ENCODE data around the gene TANGO6. TPM values are rescaled to one million over a fixed set of nuclear protein-coding genes. Genes with fewer than 3 reads are reported as not detected.

TANGO6 gene
- total RNA-seq, 2 donors from 2014 or later: 24.1 to 36.3 TPM

GRCh38 chr16:68887107-68887506, 43.8 kb downstream of the TANGO6 start:
- no peak overlapping the region for H3K4me3 Mint-ChIP-seq
- peaks cover 39% of the 10 kb centered on the region for H3K36me3 Mint-ChIP-seq (ENCODE audit: low read depth)
- H3K4me1 Mint-ChIP-seq: no peaks in the 10 kb centered on the region
- no peaks in the 10 kb centered on the region for H3K27me3 Mint-ChIP-seq
- no peak for ATAC-seq (replicated peaks)
- H3K9me3 Mint-ChIP-seq: no peaks in the 10 kb centered on the region
- no peak overlapping the region for H3K27ac Mint-ChIP-seq

DNA sequence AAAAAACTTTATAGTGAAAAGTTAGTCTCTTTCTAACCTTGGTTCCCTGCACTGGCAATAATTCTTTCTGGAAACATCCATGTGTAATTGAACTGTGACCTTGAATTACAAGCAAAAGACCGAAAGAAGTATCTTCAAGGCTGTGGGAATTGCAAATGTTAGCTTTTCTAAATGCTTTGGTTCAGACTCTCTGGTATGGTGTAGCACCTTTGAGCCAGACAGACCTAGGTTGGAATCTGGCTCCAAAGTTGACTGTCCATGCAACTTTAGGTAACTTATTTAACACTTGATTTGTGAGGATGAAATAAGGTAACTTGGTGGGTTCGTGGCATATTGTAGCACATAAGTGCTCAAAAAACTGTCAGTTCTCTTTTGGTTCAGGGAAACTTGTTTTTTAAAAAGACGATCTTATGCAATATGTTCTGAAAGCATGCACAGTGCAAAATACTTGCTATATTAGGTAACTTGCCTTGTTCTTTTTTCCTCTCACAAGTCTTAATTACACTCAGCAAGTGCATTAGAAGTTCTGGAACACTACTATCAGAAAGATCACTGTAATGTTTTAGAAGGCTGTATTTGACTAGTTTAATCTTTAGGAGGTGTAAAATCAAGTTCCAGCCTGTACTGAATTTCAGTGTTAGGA, 46.3 kb downstream of the TANGO6 start:
- no peaks in the 10 kb centered on the region for H3K27me3 Mint-ChIP-seq
- H3K4me1 Mint-ChIP-seq: no peaks in the 10 kb centered on the region
- ATAC-seq (replicated peaks): no peak
- H3K27ac Mint-ChIP-seq: no peak overlapping the region
- peaks cover 27% of the 10 kb centered on the region for H3K36me3 Mint-ChIP-seq (ENCODE audit: low read depth)
- no peak overlapping the region for H3K4me3 Mint-ChIP-seq
- no peaks in the 10 kb centered on the region for H3K9me3 Mint-ChIP-seq

DNA sequence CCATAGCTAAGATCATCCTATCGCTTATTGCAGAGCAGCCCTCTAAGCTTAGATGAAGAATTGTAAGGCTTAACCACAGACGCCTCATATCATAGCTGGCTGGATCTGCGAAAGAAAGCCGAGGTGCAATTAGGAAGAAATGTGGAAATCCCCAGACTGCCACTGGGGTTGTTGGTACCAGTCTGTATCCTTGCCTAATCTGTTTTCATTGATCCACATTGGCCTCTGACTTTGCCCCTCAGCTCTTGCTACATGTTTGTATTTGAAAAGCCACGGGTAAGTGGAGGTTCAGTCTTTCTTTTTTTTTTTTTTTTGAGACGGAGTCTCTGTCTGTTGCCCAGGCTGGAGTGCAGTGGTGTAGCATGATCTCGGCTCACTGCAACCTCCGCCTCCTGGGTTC, 48.9 kb downstream of the TANGO6 start:
- H3K36me3 Mint-ChIP-seq (ENCODE audit: low read depth): peaks cover 20% of the 10 kb centered on the region
- no peak for ATAC-seq (replicated peaks)

DNA sequence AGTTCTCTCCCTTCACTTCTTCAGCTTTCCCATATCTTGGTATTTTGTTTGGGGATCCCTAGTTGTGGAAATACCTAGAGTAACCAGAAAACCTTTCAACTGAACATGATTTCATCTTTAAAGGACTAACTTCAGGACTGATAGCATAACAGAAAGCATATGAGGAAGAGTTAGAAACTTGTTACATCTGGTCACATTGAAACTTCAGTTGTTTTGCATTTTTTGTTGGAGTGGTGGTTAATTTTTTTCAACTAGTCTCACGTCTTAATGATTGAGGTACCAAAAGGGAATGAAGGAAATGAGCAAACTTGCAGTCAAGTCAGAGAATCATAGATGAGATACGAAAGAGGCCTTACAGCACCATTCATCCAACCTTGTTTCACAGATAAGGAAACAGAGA, 49.6 kb downstream of the TANGO6 start:
- Mint-ChIP-seq H3K36me3 (ENCODE audit: low read depth) (peaks cover 22% of the 10 kb centered on the region), H3K4me3 (no peak overlapping the region), H3K27me3 (no peaks in the 10 kb centered on the region), H3K9me3 (no peaks in the 10 kb centered on the region), H3K4me1 (no peaks in the 10 kb centered on the region), H3K27ac (no peak overlapping the region)
- ATAC-seq (replicated peaks): no peak

More for the DNA sequence above, 48.9 kb downstream of the TANGO6 start:
- Mint-ChIP-seq H3K27ac (peak overlapping the region; percentile 20), H3K27me3 (no peaks in the 10 kb centered on the region), H3K4me1 (no peaks in the 10 kb centered on the region), H3K9me3 (no peaks in the 10 kb centered on the region), H3K4me3 (no peak overlapping the region)

- ATAC-seq (replicated peaks): no peak
- H3K36me3 Mint-ChIP-seq (ENCODE audit: low read depth): peaks cover 23% of the 10 kb centered on the region
- H3K4me3 Mint-ChIP-seq: no peak overlapping the region
- no peak overlapping the region for H3K27ac Mint-ChIP-seq
- H3K4me1 Mint-ChIP-seq: no peaks in the 10 kb centered on the region
- no peaks in the 10 kb centered on the region for H3K27me3 Mint-ChIP-seq
- no peaks in the 10 kb centered on the region for H3K9me3 Mint-ChIP-seq
Observed at GRCh38 chr16:68893710-68894705, 50.7 kb downstream of the TANGO6 start.

DNA sequence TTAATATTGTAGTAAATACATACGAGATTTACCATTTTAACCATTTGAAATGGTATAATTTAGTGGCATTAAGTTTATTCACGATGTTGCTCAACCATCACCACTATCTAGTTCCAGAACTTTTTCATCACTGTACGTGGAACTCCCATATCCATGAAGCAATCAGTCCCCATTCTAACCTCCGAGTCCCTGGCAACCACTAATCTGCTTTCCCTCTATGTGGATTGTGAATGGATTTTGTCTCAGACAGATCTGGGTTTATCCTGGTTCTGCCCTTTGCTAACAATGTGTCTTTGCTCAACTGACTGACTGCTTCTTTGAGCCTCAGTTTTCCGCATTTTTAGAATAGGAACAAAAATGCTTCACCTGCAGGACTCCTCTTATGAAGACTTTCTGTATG, 51.4 kb downstream of the TANGO6 start:
- H3K4me3 Mint-ChIP-seq: no peak overlapping the region
- H3K4me1 Mint-ChIP-seq: no peaks in the 10 kb centered on the region
- H3K9me3 Mint-ChIP-seq: no peaks in the 10 kb centered on the region
- ATAC-seq (replicated peaks): no peak
- no peak overlapping the region for H3K27ac Mint-ChIP-seq
- no peaks in the 10 kb centered on the region for H3K27me3 Mint-ChIP-seq
- peaks cover 27% of the 10 kb centered on the region for H3K36me3 Mint-ChIP-seq (ENCODE audit: low read depth)

DNA sequence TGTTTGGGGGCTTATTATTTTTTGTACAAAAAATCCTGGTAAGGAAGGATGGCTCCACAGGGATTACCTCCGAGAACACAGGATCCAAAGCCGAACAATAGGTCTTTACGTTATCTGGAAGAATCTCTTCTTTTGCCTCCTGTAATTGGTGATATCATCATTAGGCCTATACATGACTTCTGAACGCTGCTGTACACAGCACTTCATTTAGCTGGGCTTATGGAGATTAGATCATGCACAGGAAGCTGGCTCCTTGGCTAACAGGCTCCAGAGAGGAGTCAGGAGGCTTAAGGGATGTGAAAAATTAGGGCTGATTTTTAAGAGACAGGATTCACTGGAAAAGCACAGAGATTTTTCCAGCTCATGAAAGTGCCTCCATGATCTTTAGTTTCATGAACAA, 54.7 kb downstream of the TANGO6 start:
- Mint-ChIP-seq H3K27ac (no peak overlapping the region), H3K36me3 (ENCODE audit: low read depth) (peaks cover 53% of the 10 kb centered on the region), H3K27me3 (no peaks in the 10 kb centered on the region), H3K4me1 (no peaks in the 10 kb centered on the region), H3K9me3 (no peaks in the 10 kb centered on the region), H3K4me3 (no peak overlapping the region)
- no peak for ATAC-seq (replicated peaks)

DNA sequence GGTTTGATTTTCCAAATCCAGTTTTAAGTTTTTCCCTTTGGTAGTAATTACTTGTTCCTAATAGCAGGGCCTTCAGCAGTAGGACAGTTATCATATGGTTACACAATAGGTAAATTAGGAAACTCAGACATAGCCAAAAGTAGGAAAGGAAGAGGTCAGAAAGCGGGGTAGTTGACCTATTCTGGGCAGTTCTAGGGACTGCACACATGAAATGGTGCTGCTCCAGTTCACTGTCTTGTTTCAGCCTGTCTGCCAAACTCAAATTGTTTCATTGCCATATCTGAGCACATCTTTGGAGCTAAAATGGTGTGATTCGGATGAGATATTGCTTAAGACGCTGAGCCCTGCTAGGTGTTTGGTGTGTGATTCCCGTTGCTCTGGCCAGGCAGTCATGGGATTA, 56.7 kb downstream of the TANGO6 start:
- Mint-ChIP-seq H3K9me3 (no peaks in the 10 kb centered on the region), H3K27me3 (no peaks in the 10 kb centered on the region), H3K36me3 (ENCODE audit: low read depth) (peaks cover 63% of the 10 kb centered on the region), H3K27ac (no peak overlapping the region), H3K4me3 (no peak overlapping the region), H3K4me1 (no peaks in the 10 kb centered on the region)
- ATAC-seq (replicated peaks): no peak

DNA sequence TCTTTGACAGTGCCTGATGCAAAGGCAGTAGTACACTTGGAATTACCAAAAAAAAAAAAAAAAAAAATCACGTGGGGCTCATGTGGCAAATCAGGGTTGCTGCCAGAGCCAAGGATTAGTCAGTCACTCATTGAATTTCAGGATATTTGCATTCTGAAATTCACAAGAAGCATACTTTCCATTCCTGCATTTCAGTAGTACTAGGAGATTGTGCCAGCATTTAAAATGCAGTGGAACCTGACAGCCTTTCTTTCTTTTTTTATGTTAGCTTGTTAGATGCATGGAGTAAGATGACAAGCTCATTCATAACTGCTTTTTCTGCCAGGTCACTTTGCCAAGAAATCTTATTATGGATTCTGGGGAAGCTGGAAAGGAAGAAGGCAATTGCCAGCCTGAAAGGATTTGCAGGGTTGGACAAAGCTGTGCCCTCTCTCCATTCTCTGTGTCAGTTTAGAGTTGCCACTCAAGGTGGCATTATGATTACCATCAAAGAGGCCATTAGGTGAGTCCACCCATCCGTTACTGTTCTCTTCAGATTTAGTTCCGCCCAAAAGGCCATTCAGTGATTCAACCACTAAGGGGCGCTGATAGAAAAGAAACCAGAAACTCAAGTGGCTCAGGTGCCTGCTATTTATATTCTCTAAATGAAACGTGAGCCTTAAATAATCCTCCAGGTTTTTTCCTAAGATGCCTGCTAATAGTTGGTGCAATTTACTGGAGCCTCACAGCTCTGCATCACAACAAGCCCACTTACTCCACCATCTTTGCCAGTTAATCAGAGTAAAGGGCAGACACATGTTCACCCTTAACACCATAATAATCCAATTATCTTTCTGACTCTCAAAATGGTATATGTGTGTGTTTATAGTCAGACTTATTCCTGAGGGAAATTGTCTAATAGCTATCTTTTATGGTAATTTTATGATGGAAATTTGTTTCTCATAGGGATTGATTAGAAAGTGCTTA, 59.0 kb downstream of the TANGO6 start:
- peaks cover 66% of the 10 kb centered on the region for H3K36me3 Mint-ChIP-seq (ENCODE audit: low read depth)
- no peak overlapping the region for H3K27ac Mint-ChIP-seq
- H3K4me3 Mint-ChIP-seq: no peak overlapping the region
- no peaks in the 10 kb centered on the region for H3K9me3 Mint-ChIP-seq
- H3K27me3 Mint-ChIP-seq: no peaks in the 10 kb centered on the region
- no peaks in the 10 kb centered on the region for H3K4me1 Mint-ChIP-seq
- ATAC-seq (replicated peaks): no peak

DNA sequence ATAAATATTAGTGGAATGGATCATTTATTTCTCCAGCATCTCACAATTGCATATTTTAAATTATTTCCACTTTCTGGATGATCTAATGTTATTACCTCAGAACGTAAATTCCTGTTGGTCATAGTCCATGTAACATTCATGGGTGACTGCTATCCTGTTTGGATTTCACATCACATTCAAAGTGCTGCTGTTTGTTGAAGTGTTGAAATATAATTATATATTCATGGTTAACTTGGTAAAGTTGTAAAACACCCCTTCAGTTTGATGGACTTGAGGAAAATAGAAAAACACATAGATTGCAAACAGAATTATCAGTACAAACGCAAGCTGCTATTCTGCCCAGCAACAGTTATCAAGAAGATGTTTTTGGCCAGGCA, 59.6 kb downstream of the TANGO6 start:
- Mint-ChIP-seq H3K36me3 (ENCODE audit: low read depth) (peaks cover 72% of the 10 kb centered on the region), H3K4me1 (no peaks in the 10 kb centered on the region), H3K27me3 (no peaks in the 10 kb centered on the region), H3K27ac (no peak overlapping the region), H3K4me3 (no peak overlapping the region), H3K9me3 (no peaks in the 10 kb centered on the region)
- ATAC-seq (replicated peaks): no peak

- no peak overlapping the region for H3K4me3 Mint-ChIP-seq
- no peaks in the 10 kb centered on the region for H3K27me3 Mint-ChIP-seq
- H3K27ac Mint-ChIP-seq: no peak overlapping the region
- no peak for ATAC-seq (replicated peaks)
- no peaks in the 10 kb centered on the region for H3K9me3 Mint-ChIP-seq
- H3K36me3 Mint-ChIP-seq (ENCODE audit: low read depth): peaks cover 74% of the 10 kb centered on the region
- H3K4me1 Mint-ChIP-seq: no peaks in the 10 kb centered on the region
Observed at GRCh38 chr16:68907297-68907696, 64.0 kb downstream of the TANGO6 start.

DNA sequence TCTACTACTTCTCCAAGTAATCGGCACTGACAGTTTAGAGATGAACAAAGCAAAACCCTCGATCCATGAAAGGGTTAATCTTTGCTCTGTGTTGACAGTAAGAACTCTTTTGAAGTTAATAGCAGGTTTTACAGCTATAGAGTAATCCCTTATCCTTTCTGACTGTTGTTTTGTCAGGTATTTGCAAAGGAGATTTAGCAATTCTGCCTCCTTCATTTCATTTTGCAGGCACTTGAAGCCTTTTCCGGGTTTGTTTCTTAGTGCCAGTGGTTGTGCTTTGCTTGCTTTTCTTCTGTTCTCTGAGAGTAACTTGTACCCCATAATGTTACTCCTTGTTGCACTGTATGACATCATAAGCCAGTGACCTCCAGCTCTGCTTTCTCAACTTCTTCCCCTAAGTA, 64.5 kb downstream of the TANGO6 start:
- no peaks in the 10 kb centered on the region for H3K9me3 Mint-ChIP-seq
- H3K36me3 Mint-ChIP-seq (ENCODE audit: low read depth): peaks cover 73% of the 10 kb centered on the region
- ATAC-seq (replicated peaks): no peak
- H3K4me3 Mint-ChIP-seq: no peak overlapping the region
- no peak overlapping the region for H3K27ac Mint-ChIP-seq
- H3K4me1 Mint-ChIP-seq: no peaks in the 10 kb centered on the region
- no peaks in the 10 kb centered on the region for H3K27me3 Mint-ChIP-seq

DNA sequence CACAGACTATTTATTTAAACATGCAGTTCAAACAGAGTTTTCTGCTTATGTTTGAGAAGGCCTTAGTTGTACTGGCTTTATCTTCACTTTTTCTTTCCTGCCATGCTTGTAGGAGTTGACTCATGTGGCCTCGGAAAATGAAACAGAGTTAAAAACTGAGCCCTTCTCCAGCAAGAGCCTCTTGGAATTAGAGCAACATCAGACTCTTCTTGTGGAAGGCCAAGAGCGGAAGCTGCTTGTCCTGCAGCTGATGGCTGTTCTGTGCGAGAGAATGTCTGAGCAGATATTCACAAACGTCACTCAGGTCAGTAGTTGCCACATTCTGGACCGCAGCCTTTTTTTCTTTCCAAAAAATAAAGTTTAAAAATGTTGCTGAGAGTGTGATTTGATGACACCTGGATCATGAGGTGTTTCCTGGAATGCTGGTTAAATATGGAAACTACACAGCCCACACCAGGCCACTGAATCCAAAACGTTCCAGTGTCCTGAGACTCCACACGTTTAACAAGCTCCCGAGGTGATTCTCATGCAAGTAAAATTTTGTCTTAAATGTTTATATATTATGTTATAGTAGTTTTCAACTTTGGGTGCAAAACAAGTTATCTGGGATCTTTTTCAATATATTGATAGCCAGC, 65.9 kb downstream of the TANGO6 start:
- no peak for ATAC-seq (replicated peaks)
- no peaks in the 10 kb centered on the region for H3K27me3 Mint-ChIP-seq
- H3K4me3 Mint-ChIP-seq: no peak overlapping the region
- H3K9me3 Mint-ChIP-seq: no peaks in the 10 kb centered on the region
- no peaks in the 10 kb centered on the region for H3K4me1 Mint-ChIP-seq
- H3K36me3 Mint-ChIP-seq (ENCODE audit: low read depth): peaks cover 61% of the 10 kb centered on the region
- no peak overlapping the region for H3K27ac Mint-ChIP-seq

- Mint-ChIP-seq H3K4me1 (no peaks in the 10 kb centered on the region), H3K27ac (no peak overlapping the region), H3K27me3 (no peaks in the 10 kb centered on the region), H3K4me3 (no peak overlapping the region), H3K9me3 (no peaks in the 10 kb centered on the region), H3K36me3 (ENCODE audit: low read depth) (peaks cover 58% of the 10 kb centered on the region)
- no peak for ATAC-seq (replicated peaks)
Observed at GRCh38 chr16:68910051-68910450, 66.7 kb downstream of the TANGO6 start.
